Cardiac fibroblast (primary cell): ENCODE data around the gene PTPRCAP.
"Not testable (repeated sequence)": the region's sequence is repeated elsewhere in the genome, so short reads cannot be mapped to it uniquely, and the experiment has no call there.

Experiments
- DNase-seq, 2 donors: peaks; one replicate each; pipeline versions ENCODE4 v3.0.0 to v3.0.0-alpha.2; 2010; ENCODE audit warnings: low read depth in 2 of 2
- H3K4me3 ChIP-seq, 2 donors: replicated peaks in 1 of 2; 1 replicate in 1 of 2; 2 replicates in 1 of 2; pipeline ENCODE4 v1.5.1; 2011; ENCODE audit warnings: low read depth in 2 of 2, low read length in 2 of 2, mild to moderate bottlenecking in 2 of 2, moderate library complexity in 1 of 2
- CTCF ChIP-seq: IDR thresholded peaks from one replicate; pipeline ENCODE4 v1.5.1; 2011; ENCODE audit warnings: low read depth, mild to moderate bottlenecking, low read length, inconsistent platforms

Gene PTPRCAP

GRCh38 chr11:67428052-67429001 is 9.2 kb downstream of the PTPRCAP start, which contains the start of gene RPS6KB2:
RPS6KB2 (plus strand) TSS chr11:67428494; CDS start chr11:67428546, 52 bp downstream.
- TF ChIP-seq CTCF: no peak
- DNase-seq: peak; percentile 98
- H3K4me3 ChIP-seq: peak within 1 kb of the TSS; percentile 91 to 95

DNA sequence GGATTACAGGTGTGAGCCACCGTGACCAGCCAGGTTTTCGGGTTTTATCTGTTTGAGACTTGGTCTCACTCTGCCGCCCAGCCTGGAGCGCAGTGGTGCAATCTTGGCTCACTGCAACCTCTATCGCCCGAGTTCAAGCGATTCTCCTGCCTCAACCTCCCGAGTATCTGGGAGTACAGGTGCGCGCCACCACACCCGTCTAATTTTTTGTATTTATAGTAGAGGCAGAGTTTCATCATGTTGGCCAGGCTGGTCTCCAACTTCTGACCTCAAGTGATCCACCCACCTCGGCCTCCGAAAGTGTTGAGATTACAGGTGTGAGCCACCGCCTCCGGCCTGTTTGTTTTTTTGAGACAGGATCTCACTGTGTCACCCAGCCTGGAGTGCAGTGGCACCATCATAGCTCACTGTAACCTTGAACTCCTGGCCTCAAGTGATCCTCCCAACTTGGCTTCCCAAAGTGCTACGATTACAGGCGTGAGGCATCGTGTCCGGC is 10.1 kb downstream of the PTPRCAP start:
- DNase-seq: not testable (repeated sequence)
- H3K4me3 ChIP-seq: peak overlapping the region; percentile 91 to 95

GRCh38 chr11:67423891-67424613 is 13.4 kb downstream of the PTPRCAP start:
- no peak for TF ChIP-seq CTCF
- no peak overlapping the region for H3K4me3 ChIP-seq
- DNase-seq: no peak

DNA sequence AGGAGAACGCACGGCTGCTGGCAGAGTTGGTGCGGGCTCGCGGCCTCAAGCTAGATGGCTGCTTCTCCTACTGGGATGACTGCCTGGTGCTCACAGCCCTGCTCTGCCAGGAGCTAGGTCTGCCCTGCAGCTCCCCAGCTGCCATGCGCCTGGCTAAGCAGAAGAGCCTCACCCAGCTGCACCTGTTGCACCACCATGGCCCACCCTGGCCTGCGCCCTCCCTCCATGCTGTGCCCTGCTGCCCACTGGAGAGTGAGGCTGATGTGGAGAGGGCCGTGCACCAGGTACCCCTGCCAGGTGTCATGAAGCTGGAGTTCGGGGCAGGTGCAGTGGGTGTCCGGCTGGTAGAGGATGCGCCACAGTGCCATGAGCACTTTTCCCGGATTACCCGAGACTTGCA is 14.0 kb downstream of the PTPRCAP start:
- no peak overlapping the region for H3K4me3 ChIP-seq
- no peak for DNase-seq
- TF ChIP-seq CTCF: no peak

DNA sequence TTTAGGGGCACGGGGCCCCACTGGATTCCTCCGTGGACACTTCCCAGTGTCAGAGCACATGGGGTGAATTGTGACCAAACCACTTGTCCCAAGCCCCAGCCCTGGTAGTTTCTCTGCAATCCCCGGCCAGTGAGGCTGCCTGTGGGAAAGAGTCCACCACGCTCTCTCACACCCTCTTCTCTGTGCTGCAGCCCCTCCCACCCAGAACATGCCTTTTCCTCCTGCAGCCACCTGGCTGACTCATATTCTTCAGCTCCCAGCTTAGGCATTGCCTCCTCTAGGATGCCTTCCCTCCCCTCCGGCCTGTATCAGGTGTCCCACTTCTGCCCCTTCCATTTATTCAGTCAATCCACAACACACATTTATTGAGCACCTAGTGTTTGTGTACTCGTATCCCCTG is 14.6 kb downstream of the PTPRCAP start:
- no peak overlapping the region for H3K4me3 ChIP-seq
- no peak for DNase-seq
- TF ChIP-seq CTCF: no peak

DNA sequence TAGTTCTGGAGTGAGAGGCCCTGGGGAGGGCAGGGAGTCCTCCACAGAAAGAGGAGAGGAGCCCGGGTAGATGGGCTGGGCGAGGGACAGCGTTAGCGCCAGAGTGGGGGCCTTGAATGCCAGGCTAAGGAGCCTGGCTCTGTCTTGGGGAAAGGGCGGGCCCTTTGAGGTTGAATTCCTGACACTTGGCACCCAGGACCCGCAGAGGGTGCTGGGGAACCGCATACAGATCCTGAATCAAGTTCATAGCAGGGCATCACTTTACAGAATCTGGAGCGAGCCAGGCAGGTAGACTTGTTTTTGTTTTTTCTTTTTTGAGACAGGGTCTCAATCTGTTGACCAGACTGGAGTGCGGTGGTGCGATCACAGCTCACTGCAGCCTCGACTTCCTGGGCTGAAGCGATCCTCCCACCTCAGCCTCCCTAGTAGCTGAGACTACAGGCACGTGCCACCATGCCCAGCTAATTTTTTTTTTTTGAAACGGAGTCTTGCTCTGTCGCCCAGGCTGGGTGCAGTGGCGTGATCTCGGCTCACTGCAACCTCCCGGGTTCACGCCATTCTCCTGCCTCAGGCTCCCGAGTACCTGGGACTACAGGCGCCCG is 16.0 kb downstream of the PTPRCAP start:
- TF ChIP-seq CTCF: no peak
- peak overlapping the region; percentile 17 to 24 for H3K4me3 ChIP-seq
- DNase-seq: no peak
